Smooth muscle cell (in vitro differentiated cells): Measurements from ENCODE around the gene VRTN. TPM values are rescaled to one million over a fixed set of nuclear protein-coding genes. Genes with fewer than 3 reads are reported as not detected.

Source experiments
- DNase-seq: peaks from one replicate; lab custom pipeline; 2025; ENCODE audit not compliant: unreplicated experiment; lab: John Stamatoyannopoulos, UW
- H2AFZ ChIP-seq: fragments of 200-600 bp; sonication (generic); 2 replicates; pipeline ENCODE4 v1.6.0; 2016; ENCODE audit warnings: antibody characterized with exemption, low read depth, mild to moderate bottlenecking
- H3F3A ChIP-seq: fragments of 200-600 bp; sonication (generic); 2 replicates; pipeline ENCODE4 v1.6.0; 2017; ENCODE audit warnings: antibody characterized with exemption, low read depth
- H3K27ac ChIP-seq: fragments of 200-600 bp; sonication (generic); 2 replicates; pipeline ENCODE4 v1.5.1; 2016; ENCODE audit warnings: low read depth, mild to moderate bottlenecking
- H3K27me3 ChIP-seq: fragments of 200-600 bp; sonication (generic); 2 replicates; pipeline ENCODE4 v1.6.1; 2016; ENCODE audit warnings: low read depth, mild to moderate bottlenecking
- H3K36me3 ChIP-seq: fragments of 200-600 bp; sonication (generic); 2 replicates; pipeline ENCODE4 v1.5.1; 2016; ENCODE audit warnings: low read depth
- H3K4me1 ChIP-seq: fragments of 200-600 bp; sonication (generic); 2 replicates; pipeline ENCODE4 v1.5.1; 2016; ENCODE audit warnings: low read depth
- H3K4me2 ChIP-seq: fragments of 200-600 bp; sonication (generic); 2 replicates; pipeline ENCODE4 v1.6.0; 2016; ENCODE audit warnings: mild to moderate bottlenecking
- H3K4me3 ChIP-seq: fragments of 200-600 bp; sonication (generic); 2 replicates; pipeline ENCODE4 v1.5.1; 2016; ENCODE audit warnings: mild to moderate bottlenecking
- H3K79me2 ChIP-seq: fragments of 200-600 bp; sonication (generic); 2 replicates; pipeline ENCODE4 v1.6.0; 2016; ENCODE audit warnings: low read depth, mild to moderate bottlenecking
- H3K9ac ChIP-seq: fragments of 200-600 bp; sonication (generic); 2 replicates; pipeline ENCODE4 v1.6.0; 2016; ENCODE audit warnings: low read depth
- H3K9me3 ChIP-seq: fragments of 200-600 bp; sonication (generic); replicated peaks from 2 replicates; pipeline ENCODE4 v1.5.1; 2016; ENCODE audit warnings: low read depth
- H4K20me1 ChIP-seq: fragments of 200-600 bp; sonication (generic); 2 replicates; pipeline ENCODE4 v1.6.0; 2016; ENCODE audit warnings: low read depth
- WGBS: methylation state at CpG from one replicate; pipeline ENCODE4 v1.1.7; 2016; ENCODE audit warnings: low lambda C conversion rate; 5-methylcytosine and 5-hydroxymethylcytosine counted together
- polyA plus RNA-seq: library from polyadenylated mRNA; unstranded; fragments of >200 nt; fragmentation: Nextera tagmentation; extraction: Ambion mirVana; gene quantifications from 2 replicates; pipeline ENCODE4 v1.2.1, GENCODE V29; 2016
- total RNA-seq: library from RNA; depleted of rRNA; stranded (reverse); fragments of >200 nt; gene quantifications from 2 replicates; pipeline ENCODE4 v1.2.3, GENCODE V29; 2014
- TF ChIP-seq, protein P1 (sequence below): fragments of 200-600 bp; sonication (generic); IDR thresholded peaks from 2 replicates; pipeline ENCODE4 v1.5.1; 2017; ENCODE audit warnings: borderline replicate concordance, mild to moderate bottlenecking, antibody characterized with exemption; ENCODE audit not compliant: insufficient read depth, poor library complexity, severe bottlenecking

VRTN gene
- total and polyA plus RNA-seq, 2 experiments from 2014 or later, result not detected

DNA sequence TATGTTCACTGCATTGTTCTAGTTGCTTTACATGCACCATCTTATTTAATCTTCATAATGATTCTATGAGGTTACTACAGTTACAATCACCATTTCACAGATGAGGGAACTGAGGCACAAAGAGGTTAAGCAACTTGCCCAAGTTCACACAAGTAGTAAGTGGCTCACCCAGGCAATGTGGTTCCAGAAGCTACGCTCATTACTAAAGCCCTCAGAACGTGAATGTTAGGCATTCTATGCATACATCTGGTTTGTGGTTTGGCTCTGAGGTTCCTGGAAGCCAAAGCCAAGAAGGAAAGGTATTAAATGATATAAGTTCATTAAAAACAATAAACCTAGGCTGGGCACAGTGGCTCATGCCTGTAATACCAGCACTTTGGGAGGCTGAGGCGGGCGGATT, 14.4 kb upstream of the VRTN start:
- no peak overlapping the region for H3K27ac ChIP-seq
- H3K9me3 ChIP-seq, result no peaks in the 10 kb centered on the region
- WGBS, result 50% methylated on average over 4 of the region's 4 CpGs
- no peak overlapping the region for H3K9ac ChIP-seq
- no peaks in the 10 kb centered on the region for H3K4me1 ChIP-seq
- TF ChIP-seq, protein P1, sequence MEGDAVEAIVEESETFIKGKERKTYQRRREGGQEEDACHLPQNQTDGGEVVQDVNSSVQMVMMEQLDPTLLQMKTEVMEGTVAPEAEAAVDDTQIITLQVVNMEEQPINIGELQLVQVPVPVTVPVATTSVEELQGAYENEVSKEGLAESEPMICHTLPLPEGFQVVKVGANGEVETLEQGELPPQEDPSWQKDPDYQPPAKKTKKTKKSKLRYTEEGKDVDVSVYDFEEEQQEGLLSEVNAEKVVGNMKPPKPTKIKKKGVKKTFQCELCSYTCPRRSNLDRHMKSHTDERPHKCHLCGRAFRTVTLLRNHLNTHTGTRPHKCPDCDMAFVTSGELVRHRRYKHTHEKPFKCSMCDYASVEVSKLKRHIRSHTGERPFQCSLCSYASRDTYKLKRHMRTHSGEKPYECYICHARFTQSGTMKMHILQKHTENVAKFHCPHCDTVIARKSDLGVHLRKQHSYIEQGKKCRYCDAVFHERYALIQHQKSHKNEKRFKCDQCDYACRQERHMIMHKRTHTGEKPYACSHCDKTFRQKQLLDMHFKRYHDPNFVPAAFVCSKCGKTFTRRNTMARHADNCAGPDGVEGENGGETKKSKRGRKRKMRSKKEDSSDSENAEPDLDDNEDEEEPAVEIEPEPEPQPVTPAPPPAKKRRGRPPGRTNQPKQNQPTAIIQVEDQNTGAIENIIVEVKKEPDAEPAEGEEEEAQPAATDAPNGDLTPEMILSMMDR, result no peak
- no peak overlapping the region for H3K4me2 ChIP-seq
- no peak for DNase-seq
- no peaks in the 10 kb centered on the region for H4K20me1 ChIP-seq
- H2AFZ ChIP-seq, result no peak overlapping the region
- no peak overlapping the region for H3K4me3 ChIP-seq
- peaks cover 11% of the 10 kb centered on the region for H3K27me3 ChIP-seq
- H3F3A ChIP-seq, result no peaks in the 10 kb centered on the region
- H3K36me3 ChIP-seq, result no peaks in the 10 kb centered on the region
- no peaks in the 10 kb centered on the region for H3K79me2 ChIP-seq

DNA sequence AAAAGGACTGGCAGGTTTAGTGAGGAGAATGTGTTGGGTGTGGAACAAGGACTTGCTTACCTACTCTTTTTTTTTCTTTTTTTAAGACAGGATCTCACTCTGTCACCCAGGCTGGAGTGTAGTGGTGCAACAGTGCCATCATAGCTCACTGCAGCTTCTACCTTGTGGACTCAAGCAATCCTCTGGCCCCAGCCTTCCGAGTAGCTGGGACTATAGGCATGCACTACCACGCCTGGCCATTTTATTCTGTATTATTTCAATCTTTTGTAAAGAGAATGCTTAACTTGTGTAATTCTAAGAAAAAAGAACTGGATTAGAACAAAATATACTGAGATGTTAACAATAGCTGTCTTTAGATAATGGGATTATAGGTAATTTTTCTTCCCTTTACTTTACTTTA, 1.9 kb upstream of the VRTN start:
- peaks cover 52% of the 10 kb centered on the region for H3K27me3 ChIP-seq
- DNase-seq, result no peak
- no peaks in the 10 kb centered on the region for H3K79me2 ChIP-seq
- peaks cover 39% of the 10 kb centered on the region for H3K4me1 ChIP-seq
- WGBS, result 70% methylated on average over 2 of the region's 2 CpGs
- TF ChIP-seq, protein P1, result no peak
- H3K27ac ChIP-seq, result no peak overlapping the region
- H3K9ac ChIP-seq, result no peak overlapping the region
- H3K4me2 ChIP-seq, result no peak overlapping the region
- no peaks in the 10 kb centered on the region for H3K36me3 ChIP-seq
- H3K9me3 ChIP-seq, result no peaks in the 10 kb centered on the region
- H2AFZ ChIP-seq, result no peak overlapping the region
- H3K4me3 ChIP-seq, result no peak overlapping the region
- H3F3A ChIP-seq, result no peaks in the 10 kb centered on the region
- no peaks in the 10 kb centered on the region for H4K20me1 ChIP-seq

DNA sequence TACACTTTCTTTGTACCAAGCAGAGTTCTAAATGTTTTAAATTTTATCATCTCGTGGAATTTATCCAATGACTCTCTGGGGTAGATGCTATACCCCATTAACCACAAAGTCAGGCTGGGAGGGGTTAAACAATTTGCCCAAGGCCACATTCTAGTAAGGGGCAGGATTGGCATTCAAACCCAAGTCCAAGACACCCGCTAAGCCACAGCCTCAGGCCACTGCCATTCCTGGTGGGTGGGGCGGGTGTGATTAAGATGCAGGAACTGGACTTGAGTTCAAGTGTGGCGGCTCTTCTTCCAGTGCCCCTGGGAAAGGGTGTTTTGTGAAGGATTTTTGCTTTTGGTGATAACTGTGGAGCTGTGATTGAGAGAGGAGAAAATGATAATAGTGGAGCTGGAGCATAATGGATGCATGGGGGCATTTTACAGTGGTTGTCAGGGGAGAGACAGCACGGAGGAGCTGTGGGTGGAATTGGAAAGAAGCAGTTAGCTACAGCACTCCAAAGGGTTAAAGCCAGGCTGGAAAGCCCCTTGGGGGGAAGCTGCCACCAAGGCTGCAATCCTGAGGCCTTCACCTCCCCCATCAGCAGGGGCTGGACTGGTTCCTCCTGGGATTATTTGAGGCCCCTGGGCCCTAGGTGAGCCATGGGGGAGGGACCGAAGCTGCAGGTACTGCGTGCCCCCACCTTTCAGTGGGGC, 1.0 kb upstream of the VRTN start:
- no peaks in the 10 kb centered on the region for H3K79me2 ChIP-seq
- H2AFZ ChIP-seq, result no peak overlapping the region
- no peak for DNase-seq
- no peak overlapping the region for H3K27ac ChIP-seq
- H3K36me3 ChIP-seq, result no peaks in the 10 kb centered on the region
- H3F3A ChIP-seq, result no peaks in the 10 kb centered on the region
- no peak overlapping the region for H3K9ac ChIP-seq
- no peak overlapping the region for H3K4me2 ChIP-seq
- H4K20me1 ChIP-seq, result no peaks in the 10 kb centered on the region
- H3K27me3 ChIP-seq, result peaks cover 55% of the 10 kb centered on the region
- no peak overlapping the region for H3K4me3 ChIP-seq
- no peaks in the 10 kb centered on the region for H3K9me3 ChIP-seq
- TF ChIP-seq, protein P1, result no peak
- WGBS, result 29% methylated on average over 7 of the region's 7 CpGs
- peaks cover 39% of the 10 kb centered on the region for H3K4me1 ChIP-seq

DNA sequence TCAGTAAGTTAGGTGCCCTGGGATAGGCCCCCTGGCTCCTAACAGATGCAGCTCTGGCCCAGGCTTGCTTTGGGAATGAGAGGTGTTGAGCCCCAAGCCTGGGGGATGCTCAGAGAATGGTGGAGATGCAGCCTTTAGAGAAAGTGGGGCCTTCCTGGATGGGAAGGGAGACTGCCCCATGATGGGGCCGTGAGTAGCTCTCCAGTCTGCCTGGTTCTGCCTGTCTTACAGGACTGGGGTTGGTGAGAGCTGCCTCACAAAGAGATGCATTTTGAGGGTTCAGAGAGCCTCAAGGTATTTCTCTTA, 523 bp upstream of the VRTN start:
- no peak for DNase-seq
- 25% methylated on average over 1 of the region's 1 CpG for WGBS

More for the DNA sequence above, 523 bp upstream of the VRTN start:
- no peak overlapping the region for H3K4me3 ChIP-seq
- H3K27me3 ChIP-seq, result peaks cover 55% of the 10 kb centered on the region
- no peak overlapping the region for H3K4me2 ChIP-seq
- H2AFZ ChIP-seq, result no peak overlapping the region
- no peak overlapping the region for H3K27ac ChIP-seq
- TF ChIP-seq, protein P1, result no peak
- H3K36me3 ChIP-seq, result no peaks in the 10 kb centered on the region
- H3K9me3 ChIP-seq, result no peaks in the 10 kb centered on the region
- peaks cover 39% of the 10 kb centered on the region for H3K4me1 ChIP-seq
- no peaks in the 10 kb centered on the region for H3F3A ChIP-seq
- no peaks in the 10 kb centered on the region for H4K20me1 ChIP-seq
- no peak overlapping the region for H3K9ac ChIP-seq
- H3K79me2 ChIP-seq, result no peaks in the 10 kb centered on the region
